CD4-positive, CD25-positive, alpha-beta regulatory T cell (primary cell): Measurements from ENCODE around the gene CDK13. TPM values are rescaled to one million over a fixed set of nuclear protein-coding genes. Genes with fewer than 3 reads are reported as not detected.
A peak's percentile ranks its signal among the peaks of the same experiment; 100 is the strongest.
"Not testable (repeated sequence)": the region's sequence is repeated elsewhere in the genome, so short reads cannot be mapped to it uniquely, and the experiment has no call there.

Experiments used
- ATAC-seq, 2 donors: fragments of 150-1000 bp; cut with Tn5 transposase; one replicate each; pipeline ENCODE4 v1.10.0; 2021; ENCODE audit warnings: low read depth in 2 of 2, moderate number of reproducible peaks in 2 of 2, moderate library complexity in 1 of 2
- DNase-seq, 3 donors: peaks; one replicate each; pipeline versions ENCODE4 v3.0.0 to v3.0.0-alpha.2; 2012 to 2022; ENCODE audit warnings: mixed read lengths in 1 of 3
- H3K27ac ChIP-seq: one replicate; pipeline ENCODE4 v1.7.0; 2013; ENCODE audit warnings: mild to moderate bottlenecking, low read length; ENCODE audit not compliant: insufficient read depth, poor library complexity, severe bottlenecking
- H3K27me3 ChIP-seq: one replicate; pipeline ENCODE4 v1.7.0; 2013; ENCODE audit warnings: low read length; ENCODE audit not compliant: control insufficient read depth, insufficient read depth
- H3K36me3 ChIP-seq: one replicate; pipeline ENCODE4 v1.7.0; 2013; ENCODE audit warnings: mild to moderate bottlenecking, low read length, moderate library complexity; ENCODE audit not compliant: control insufficient read depth, insufficient read depth
- H3K4me1 ChIP-seq: 2 replicates; pipeline ENCODE4 v1.7.0; 2013; ENCODE audit warnings: mild to moderate bottlenecking, low read length; ENCODE audit not compliant: insufficient read depth, control insufficient read depth, poor library complexity, severe bottlenecking
- H3K4me3 ChIP-seq: one replicate; pipeline ENCODE4 v1.7.0; 2013; ENCODE audit warnings: low read depth, mild to moderate bottlenecking, low read length, moderate library complexity
- H3K9me3 ChIP-seq, 2 experiments: 1 replicate in 1 of 2; 2 replicates in 1 of 2; pipeline ENCODE4 v1.7.0; 2013; ENCODE audit warnings: low read length in 2 of 2, mild to moderate bottlenecking in 1 of 2, moderate library complexity in 1 of 2; ENCODE audit not compliant: control insufficient read depth in 2 of 2
- H3K27ac Mint-ChIP-seq, 3 donors: one replicate each; pipeline ENCODE4 v1.8.0; 2020 to 2022; ENCODE audit warnings: mild to moderate bottlenecking in 3 of 3, mixed read lengths in 3 of 3, moderate library complexity in 2 of 3
- H3K27me3 Mint-ChIP-seq: one replicate; pipeline ENCODE4 v1.8.0; 2022; ENCODE audit warnings: mild to moderate bottlenecking, mixed read lengths
- H3K36me3 Mint-ChIP-seq: one replicate; pipeline ENCODE4 v1.8.0; 2020; ENCODE audit warnings: mixed read lengths
- H3K4me1 Mint-ChIP-seq, 4 donors: one replicate each; pipeline ENCODE4 v1.8.0; 2020 to 2022; ENCODE audit warnings: mixed read lengths in 4 of 4, mild to moderate bottlenecking in 1 of 4
- H3K4me3 Mint-ChIP-seq, 4 donors: one replicate each; pipeline ENCODE4 v1.8.0; 2020 to 2022; ENCODE audit warnings: mild to moderate bottlenecking in 4 of 4, mixed read lengths in 4 of 4, moderate library complexity in 3 of 4
- H3K9me3 Mint-ChIP-seq, 7 donors: one replicate each; pipeline ENCODE4 v1.8.0; 2020 to 2022; ENCODE audit warnings: mixed read lengths in 7 of 7, mild to moderate bottlenecking in 3 of 7, moderate library complexity in 2 of 7
- polyA plus RNA-seq, 4 donors: library from polyadenylated mRNA; unstranded; fragments of 300-500 nt; fragmentation: Illumina TruSeq; gene quantifications; one replicate each; pipeline ENCODE4 v1.2.3, GENCODE V29; 2021
- total RNA-seq: library from RNA; stranded (reverse); gene quantifications from one replicate; pipeline ENCODE4 v1.2.3, GENCODE V29; 2022

The CDK13 gene
- total and polyA plus RNA-seq, 5 donors from 2014 or later, result 23.7 to 124 (median 33.9) TPM

GRCh38 chr7:39915847-39916246 is 34.2 kb upstream of the CDK13 start:
- not testable (repeated sequence) for H3K4me3 ChIP-seq, H3K36me3 Mint-ChIP-seq, H3K27me3 ChIP-seq, H3K9me3 ChIP-seq, H3K36me3 ChIP-seq, DNase-seq, H3K4me1 ChIP-seq, ATAC-seq, H3K27ac Mint-ChIP-seq, H3K27ac ChIP-seq, H3K27me3 Mint-ChIP-seq
- peaks cover 3 to 11% (median 8%) of the 10 kb centered on the region in 4 donors for H3K4me1 Mint-ChIP-seq
- H3K9me3 Mint-ChIP-seq, result peaks cover 0 to 11% (median 6%) of the 10 kb centered on the region in 7 donors
- H3K4me3 Mint-ChIP-seq, result peak overlapping the region in 1 of 4 donors; percentile 43

GRCh38 chr7:39919646-39920045 is 30.4 kb upstream of the CDK13 start:
- H3K9me3 ChIP-seq, result no peaks in the 10 kb centered on the region
- Mint-ChIP-seq H3K9me3 (peaks cover 0 to 4% (median 0%) of the 10 kb centered on the region in 7 donors), H3K27me3 (peaks cover 12% of the 10 kb centered on the region), H3K4me1 (peaks cover 3 to 11% (median 8%) of the 10 kb centered on the region in 4 donors), H3K36me3 (no peaks in the 10 kb centered on the region), H3K27ac (no peak overlapping the region), H3K4me3 (no peak overlapping the region)
- DNase-seq (no peak), ATAC-seq (no peak)
- H3K4me3 ChIP-seq, result no peak overlapping the region
- peaks cover 5% of the 10 kb centered on the region for H3K27me3 ChIP-seq
- H3K4me1 ChIP-seq, result no peaks in the 10 kb centered on the region
- no peak overlapping the region for H3K27ac ChIP-seq
- H3K36me3 ChIP-seq, result no peaks in the 10 kb centered on the region

GRCh38 chr7:39921506-39922175 is 28.4 kb upstream of the CDK13 start:
- Histone ChIP-seq H3K4me3 (no peak overlapping the region), H3K9me3 (no peaks in the 10 kb centered on the region), H3K36me3 (no peaks in the 10 kb centered on the region), H3K27ac (no peak overlapping the region), H3K27me3 (peaks cover 5% of the 10 kb centered on the region), H3K4me1 (no peaks in the 10 kb centered on the region)
- DNase-seq (no peak), ATAC-seq (no peak)
- H3K27me3 Mint-ChIP-seq, result peaks cover 17% of the 10 kb centered on the region
- H3K36me3 Mint-ChIP-seq, result no peaks in the 10 kb centered on the region
- H3K9me3 Mint-ChIP-seq, result peaks cover 0 to 4% (median 0%) of the 10 kb centered on the region in 7 donors
- H3K27ac Mint-ChIP-seq, result no peak overlapping the region
- no peak overlapping the region for H3K4me3 Mint-ChIP-seq
- H3K4me1 Mint-ChIP-seq, result no peaks in the 10 kb centered on the region

- H3K36me3 Mint-ChIP-seq, result no peaks in the 10 kb centered on the region
- Histone ChIP-seq H3K4me1 (no peaks in the 10 kb centered on the region), H3K9me3 (no peaks in the 10 kb centered on the region), H3K4me3 (no peak overlapping the region), H3K36me3 (no peaks in the 10 kb centered on the region), H3K27me3 (peaks cover 5% of the 10 kb centered on the region), H3K27ac (no peak overlapping the region)
- peaks cover 0 to 3% (median 0%) of the 10 kb centered on the region in 7 donors for H3K9me3 Mint-ChIP-seq
- H3K4me1 Mint-ChIP-seq, result no peaks in the 10 kb centered on the region
- no peak overlapping the region for H3K27ac Mint-ChIP-seq
- H3K27me3 Mint-ChIP-seq, result peaks cover 17% of the 10 kb centered on the region
- no peak overlapping the region for H3K4me3 Mint-ChIP-seq
- DNase-seq (no peak), ATAC-seq (no peak)
Measured at GRCh38 chr7:39922580-39922979, 27.5 kb upstream of the CDK13 start.

GRCh38 chr7:39923091-39923490 is 27.0 kb upstream of the CDK13 start:
- Mint-ChIP-seq H3K9me3 (peaks cover 0 to 2% (median 0%) of the 10 kb centered on the region in 7 donors), H3K4me1 (no peaks in the 10 kb centered on the region), H3K36me3 (no peaks in the 10 kb centered on the region), H3K27me3 (peaks cover 17% of the 10 kb centered on the region), H3K4me3 (no peak overlapping the region), H3K27ac (peak overlapping the region in 1 of 3 donors; percentile 23)
- H3K27ac ChIP-seq, result no peak overlapping the region
- no peaks in the 10 kb centered on the region for H3K36me3 ChIP-seq
- H3K4me1 ChIP-seq, result no peaks in the 10 kb centered on the region
- DNase-seq, result no peak
- H3K27me3 ChIP-seq, result peaks cover 5% of the 10 kb centered on the region
- ATAC-seq, result no peak
- no peaks in the 10 kb centered on the region for H3K9me3 ChIP-seq
- no peak overlapping the region for H3K4me3 ChIP-seq

DNA sequence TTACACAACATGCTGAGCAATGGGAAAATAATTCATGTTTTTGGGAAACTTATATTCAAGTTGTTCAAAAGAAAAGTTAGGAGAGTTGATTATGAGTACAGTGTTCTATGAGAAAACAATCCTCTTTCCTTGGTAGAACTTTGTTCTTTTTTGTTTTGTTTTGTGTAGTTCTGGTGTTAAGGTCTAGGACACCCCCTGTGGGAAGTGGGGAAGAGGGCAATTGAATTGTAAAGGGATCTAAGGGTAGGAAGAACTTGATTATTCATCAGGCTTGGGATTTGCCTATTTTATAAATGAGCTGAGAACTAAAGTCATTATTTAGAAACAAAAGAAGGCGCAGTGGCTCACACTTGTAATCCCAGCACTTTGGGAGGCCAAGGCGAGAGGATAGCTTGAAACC is 25.9 kb upstream of the CDK13 start:
- H3K9me3 ChIP-seq, result no peaks in the 10 kb centered on the region
- Mint-ChIP-seq H3K9me3 (peaks cover 0 to 2% (median 0%) of the 10 kb centered on the region in 7 donors), H3K4me3 (no peak overlapping the region), H3K27ac (no peak overlapping the region), H3K36me3 (no peaks in the 10 kb centered on the region), H3K27me3 (peaks cover 11% of the 10 kb centered on the region), H3K4me1 (no peaks in the 10 kb centered on the region)
- H3K4me3 ChIP-seq, result no peak overlapping the region
- no peak for DNase-seq
- H3K4me1 ChIP-seq, result no peaks in the 10 kb centered on the region
- no peak for ATAC-seq
- H3K27me3 ChIP-seq, result peaks cover 5% of the 10 kb centered on the region
- H3K27ac ChIP-seq, result no peak overlapping the region
- no peaks in the 10 kb centered on the region for H3K36me3 ChIP-seq

- DNase-seq, result no peak
- Histone ChIP-seq H3K4me3 (no peak overlapping the region), H3K4me1 (no peaks in the 10 kb centered on the region), H3K9me3 (no peaks in the 10 kb centered on the region), H3K27me3 (peaks cover 7% of the 10 kb centered on the region), H3K36me3 (no peaks in the 10 kb centered on the region), H3K27ac (no peak overlapping the region)
- Mint-ChIP-seq H3K27ac (no peak overlapping the region), H3K4me3 (no peak overlapping the region), H3K36me3 (peaks cover 2% of the 10 kb centered on the region), H3K9me3 (peaks cover 0 to 2% (median 0%) of the 10 kb centered on the region in 7 donors), H3K4me1 (peaks cover 0 to 4% (median 0%) of the 10 kb centered on the region in 4 donors), H3K27me3 (peaks cover 15% of the 10 kb centered on the region)
- no peak for ATAC-seq
Measured at GRCh38 chr7:39926111-39926510, 23.9 kb upstream of the CDK13 start.

DNA sequence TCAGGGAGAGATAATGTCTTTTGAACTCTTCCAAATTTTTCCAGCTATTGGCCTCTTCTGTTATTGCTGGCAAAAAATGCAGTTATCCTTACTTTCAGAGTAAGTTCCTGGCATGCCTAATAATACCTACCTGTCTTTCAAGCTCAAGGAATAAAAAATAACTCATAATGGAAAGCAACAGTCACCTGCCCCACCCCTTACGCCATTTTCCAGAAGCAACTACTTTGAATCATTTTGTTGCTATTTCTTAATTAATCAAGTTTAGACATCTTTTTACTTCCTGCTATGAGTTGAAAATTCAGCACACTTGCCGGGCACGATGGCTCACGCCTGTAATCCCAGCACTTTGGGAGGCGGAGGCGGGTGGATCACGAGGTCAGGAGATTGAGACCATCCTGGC is 23.0 kb upstream of the CDK13 start:
- no peak overlapping the region for H3K4me3 ChIP-seq
- peaks cover 0 to 2% (median 0%) of the 10 kb centered on the region in 7 donors for H3K9me3 Mint-ChIP-seq
- peaks cover 3% of the 10 kb centered on the region for H3K36me3 Mint-ChIP-seq
- no peak overlapping the region for H3K27ac Mint-ChIP-seq
- H3K27me3 ChIP-seq, result peaks cover 7% of the 10 kb centered on the region
- peaks cover 17% of the 10 kb centered on the region for H3K27me3 Mint-ChIP-seq
- H3K9me3 ChIP-seq, result no peaks in the 10 kb centered on the region
- H3K4me3 Mint-ChIP-seq, result no peak overlapping the region
- no peaks in the 10 kb centered on the region for H3K36me3 ChIP-seq
- peaks cover 0 to 4% (median 0%) of the 10 kb centered on the region in 4 donors for H3K4me1 Mint-ChIP-seq
- H3K27ac ChIP-seq, result no peak overlapping the region
- ATAC-seq, result no peak
- no peaks in the 10 kb centered on the region for H3K4me1 ChIP-seq
- DNase-seq, result no peak
